22Rv1 (cell line): ENCODE data around the gene GRPEL1.

Source experiments
- H3K27ac ChIP-seq: fragments of 450-650 bp; 2 replicates; pipeline ENCODE4 v1.5.1; 2017
- ZFX ChIP-seq: fragments of 450-650 bp; IDR thresholded peaks from 2 replicates; pipeline ENCODE4 v1.6.1; 2017; ENCODE audit warnings: antibody characterized with exemption, borderline replicate concordance
- TF ChIP-seq, protein P1 (sequence below): fragments of 450-650 bp; IDR thresholded peaks from 2 replicates; pipeline ENCODE4 v1.5.1; 2017; ENCODE audit warnings: mild to moderate bottlenecking

The GRPEL1 gene

GRCh38 chr4:7049739-7050138 is 18.1 kb downstream of the GRPEL1 start:
- no peak for TF ChIP-seq ZFX
- TF ChIP-seq, protein P1, sequence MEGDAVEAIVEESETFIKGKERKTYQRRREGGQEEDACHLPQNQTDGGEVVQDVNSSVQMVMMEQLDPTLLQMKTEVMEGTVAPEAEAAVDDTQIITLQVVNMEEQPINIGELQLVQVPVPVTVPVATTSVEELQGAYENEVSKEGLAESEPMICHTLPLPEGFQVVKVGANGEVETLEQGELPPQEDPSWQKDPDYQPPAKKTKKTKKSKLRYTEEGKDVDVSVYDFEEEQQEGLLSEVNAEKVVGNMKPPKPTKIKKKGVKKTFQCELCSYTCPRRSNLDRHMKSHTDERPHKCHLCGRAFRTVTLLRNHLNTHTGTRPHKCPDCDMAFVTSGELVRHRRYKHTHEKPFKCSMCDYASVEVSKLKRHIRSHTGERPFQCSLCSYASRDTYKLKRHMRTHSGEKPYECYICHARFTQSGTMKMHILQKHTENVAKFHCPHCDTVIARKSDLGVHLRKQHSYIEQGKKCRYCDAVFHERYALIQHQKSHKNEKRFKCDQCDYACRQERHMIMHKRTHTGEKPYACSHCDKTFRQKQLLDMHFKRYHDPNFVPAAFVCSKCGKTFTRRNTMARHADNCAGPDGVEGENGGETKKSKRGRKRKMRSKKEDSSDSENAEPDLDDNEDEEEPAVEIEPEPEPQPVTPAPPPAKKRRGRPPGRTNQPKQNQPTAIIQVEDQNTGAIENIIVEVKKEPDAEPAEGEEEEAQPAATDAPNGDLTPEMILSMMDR, result no peak
- no peak overlapping the region for H3K27ac ChIP-seq

- no peak for TF ChIP-seq ZFX
- TF ChIP-seq, protein P1, result no peak
- no peak overlapping the region for H3K27ac ChIP-seq
These were observed 18.6 kb downstream of the GRPEL1 start for GRCh38 chr4:7049295-7049694.

DNA sequence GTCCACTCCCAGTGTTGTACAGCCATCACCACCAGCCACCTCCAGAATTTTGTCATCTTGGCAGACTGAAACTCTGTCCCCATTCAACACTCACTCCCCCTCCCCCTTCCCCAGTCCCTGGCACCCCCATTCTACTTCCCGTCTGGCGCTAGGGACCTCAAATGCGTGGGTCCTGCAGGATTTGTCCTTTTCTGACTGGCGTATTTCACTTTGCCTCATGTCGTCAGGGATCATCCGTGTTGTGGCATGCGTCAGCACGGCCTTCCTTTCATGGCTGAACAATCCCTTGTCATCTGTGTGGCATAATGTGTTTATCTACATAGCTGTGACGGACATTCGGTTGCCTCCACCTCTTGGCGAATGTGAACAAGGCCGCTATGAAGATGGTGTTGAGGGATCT is 19.2 kb downstream of the GRPEL1 start:
- TF ChIP-seq ZFX, result no peak
- TF ChIP-seq, protein P1, result no peak

GRCh38 chr4:7046971-7047370 is 20.9 kb downstream of the GRPEL1 start:
- no peak for TF ChIP-seq ZFX
- TF ChIP-seq, protein P1, result no peak
- no peak overlapping the region for H3K27ac ChIP-seq

More for the DNA sequence above, 19.2 kb downstream of the GRPEL1 start:
- no peak overlapping the region for H3K27ac ChIP-seq

GRCh38 chr4:7045961-7046921 is 21.6 kb downstream of the GRPEL1 start:
- TF ChIP-seq, protein P1, result no peak
- no peak for TF ChIP-seq ZFX
- no peak overlapping the region for H3K27ac ChIP-seq

GRCh38 chr4:7045553-7045952 is 22.3 kb downstream of the GRPEL1 start:
- H3K27ac ChIP-seq, result no peak overlapping the region
- no peak for TF ChIP-seq ZFX
- TF ChIP-seq, protein P1, result no peak
